A673 (cell line): ENCODE results near the gene ABHD6. TPM values are rescaled to one million over a fixed set of nuclear protein-coding genes. Genes with fewer than 3 reads are reported as not detected.

Experiments
- BruUV-seq: library from RNA; stranded (reverse); fragments of 400-500 nt; replicated peaks from 2 replicates; lab custom pipeline; 2021; lab: Mats Ljungman, UMichigan
- CTCF ChIA-PET: fragments of 300-600 bp; sonication (Branson Sonifier 250); formaldehyde crosslinking; loops from one replicate; lab custom pipeline; 2022; ENCODE audit warnings: antibody characterized with exemption; lab: Charles Lee
- POLR2A ChIA-PET: fragments of 300-600 bp; sonication (Branson Sonifier 250); formaldehyde crosslinking; loops from one replicate; lab custom pipeline; 2022; ENCODE audit warnings: antibody characterized with exemption; ENCODE audit not compliant: low non-redundant PET; lab: Charles Lee
- DNase-seq: peaks from one replicate; pipeline ENCODE4 v3.0.0-alpha.2; 2015; ENCODE audit warnings: low spot score
- H3K27ac ChIP-seq: fragments of 200-600 bp; sonication (generic); 2 replicates; pipeline ENCODE4 v1.5.1; 2016; ENCODE audit warnings: mixed run types, low read depth, mild to moderate bottlenecking, mixed read lengths, antibody characterized with exemption, low read length; ENCODE audit not compliant: poor library complexity, severe bottlenecking
- H3K27me3 ChIP-seq: fragments of 200-600 bp; sonication (generic); replicated peaks from 2 replicates; pipeline ENCODE4 v1.6.1; 2017; ENCODE audit warnings: mixed run types, low read depth, mild to moderate bottlenecking, mixed read lengths, antibody characterized with exemption, low read length; ENCODE audit not compliant: insufficient read depth, poor library complexity
- H3K36me3 ChIP-seq: fragments of 200-600 bp; sonication (generic); 2 replicates; pipeline ENCODE4 v1.6.1; 2016; ENCODE audit warnings: mixed run types, mild to moderate bottlenecking, mixed read lengths, antibody characterized with exemption, low read length; ENCODE audit not compliant: insufficient read depth, poor library complexity, severe bottlenecking
- H3K4me1 ChIP-seq: fragments of 200-600 bp; sonication (generic); 2 replicates; pipeline ENCODE4 v1.6.1; 2017; ENCODE audit warnings: mixed run types, mild to moderate bottlenecking, mixed read lengths, antibody characterized with exemption, low read length; ENCODE audit not compliant: insufficient read depth, poor library complexity, severe bottlenecking
- H3K4me3 ChIP-seq: fragments of 200-600 bp; sonication (generic); 2 replicates; pipeline ENCODE4 v1.5.1; 2016; ENCODE audit warnings: low read depth, mixed run types, mild to moderate bottlenecking, mixed read lengths, low read length; ENCODE audit not compliant: poor library complexity, severe bottlenecking
- H3K9me3 ChIP-seq: fragments of 200-600 bp; sonication (generic); 2 replicates; pipeline ENCODE4 v1.6.1; 2016; ENCODE audit warnings: mixed run types, low read depth, mild to moderate bottlenecking, mixed read lengths, antibody characterized with exemption, low read length; ENCODE audit not compliant: poor library complexity, severe bottlenecking
- EZH2 ChIP-seq: fragments of 200-600 bp; sonication (generic); IDR thresholded peaks from 2 replicates; pipeline ENCODE4 v1.6.1; 2017; ENCODE audit warnings: borderline replicate concordance, low read depth, mild to moderate bottlenecking, mixed read lengths, antibody characterized with exemption, low read length; ENCODE audit not compliant: poor library complexity, severe bottlenecking
- intact Hi-C: fragments of 100-400 bp; cut with micrococcal nuclease; formaldehyde crosslinking; loops from one replicate; pipeline ENCODE4 v1.10.0; 2022; ENCODE audit not compliant: unreplicated experiment
- total RNA-seq: library from RNA; stranded (reverse); gene quantifications from 2 replicates; pipeline ENCODE4 v1.2.3, GENCODE V29; 2021
- TF ChIP-seq, protein P1 (sequence below): fragments of 300-800, 200-600 bp; sonication (generic); conservative IDR thresholded peaks from 2 replicates; pipeline ENCODE4 v1.5.1; 2017; ENCODE audit warnings: low read depth, mild to moderate bottlenecking, antibody characterized with exemption, low read length, moderate library complexity, mixed read lengths

Gene ABHD6
- total RNA-seq, 1 experiment from 2014 or later = 155 TPM

DNA sequence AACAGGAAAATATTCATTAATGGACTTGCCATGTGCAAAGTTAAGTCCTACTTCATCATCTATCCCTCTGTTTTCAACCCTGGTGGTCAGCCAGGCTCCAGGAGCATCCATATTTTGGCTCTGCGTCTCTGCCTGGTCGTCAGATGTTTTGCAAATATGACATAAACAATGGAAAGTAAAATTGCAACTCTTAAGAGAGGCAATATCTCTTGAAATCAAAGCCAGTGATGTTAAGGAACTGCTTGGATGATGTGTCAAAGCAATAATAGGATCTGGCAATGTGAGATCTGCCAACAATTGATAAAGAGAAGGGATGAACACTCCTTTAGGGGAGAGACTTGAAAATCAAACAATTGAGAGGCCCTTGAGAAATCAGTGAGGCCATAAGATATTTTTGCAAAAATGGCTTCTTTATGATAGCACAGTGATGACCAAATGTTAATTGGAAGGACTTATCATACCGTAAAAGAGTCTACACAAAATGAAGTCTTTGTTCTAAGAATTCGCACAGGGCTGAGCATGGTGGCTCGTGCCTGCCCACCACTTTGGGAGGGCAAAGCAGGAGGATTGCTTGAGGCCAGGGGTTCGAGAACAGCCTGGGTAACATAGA lies 6.5 kb downstream of the ABHD6 start:
- Histone ChIP-seq H3K4me1 (peaks cover 29% of the 10 kb centered on the region), H3K9me3 (no peaks in the 10 kb centered on the region), H3K27me3 (no peaks in the 10 kb centered on the region), H3K27ac (peak overlapping the region; percentile 61), H3K4me3 (peak overlapping the region; percentile 28), H3K36me3 (peaks cover 39% of the 10 kb centered on the region)
- TF ChIP-seq, protein P1, sequence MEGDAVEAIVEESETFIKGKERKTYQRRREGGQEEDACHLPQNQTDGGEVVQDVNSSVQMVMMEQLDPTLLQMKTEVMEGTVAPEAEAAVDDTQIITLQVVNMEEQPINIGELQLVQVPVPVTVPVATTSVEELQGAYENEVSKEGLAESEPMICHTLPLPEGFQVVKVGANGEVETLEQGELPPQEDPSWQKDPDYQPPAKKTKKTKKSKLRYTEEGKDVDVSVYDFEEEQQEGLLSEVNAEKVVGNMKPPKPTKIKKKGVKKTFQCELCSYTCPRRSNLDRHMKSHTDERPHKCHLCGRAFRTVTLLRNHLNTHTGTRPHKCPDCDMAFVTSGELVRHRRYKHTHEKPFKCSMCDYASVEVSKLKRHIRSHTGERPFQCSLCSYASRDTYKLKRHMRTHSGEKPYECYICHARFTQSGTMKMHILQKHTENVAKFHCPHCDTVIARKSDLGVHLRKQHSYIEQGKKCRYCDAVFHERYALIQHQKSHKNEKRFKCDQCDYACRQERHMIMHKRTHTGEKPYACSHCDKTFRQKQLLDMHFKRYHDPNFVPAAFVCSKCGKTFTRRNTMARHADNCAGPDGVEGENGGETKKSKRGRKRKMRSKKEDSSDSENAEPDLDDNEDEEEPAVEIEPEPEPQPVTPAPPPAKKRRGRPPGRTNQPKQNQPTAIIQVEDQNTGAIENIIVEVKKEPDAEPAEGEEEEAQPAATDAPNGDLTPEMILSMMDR = no peak
- TF ChIP-seq EZH2 = no peak
- intact Hi-C loops = no loop called here
- no peak for DNase-seq
- BruUV-seq = no TSS peak
- ChIA-PET POLR2A (no interaction called here), CTCF (no interaction called here)

GRCh38 chr3:58246148-58247047 lies 8.8 kb downstream of the ABHD6 start:
- no TSS peak for BruUV-seq
- ChIA-PET POLR2A (no interaction called here), CTCF (no interaction called here)
- Histone ChIP-seq H3K27ac (peak overlapping the region; percentile 69), H3K27me3 (no peaks in the 10 kb centered on the region), H3K9me3 (no peaks in the 10 kb centered on the region), H3K4me1 (peaks cover 51% of the 10 kb centered on the region), H3K4me3 (peak overlapping the region; percentile 10), H3K36me3 (peaks cover 34% of the 10 kb centered on the region)
- intact Hi-C loops = no loop called here
- TF ChIP-seq EZH2 = no peak
- TF ChIP-seq, protein P1 = no peak
- DNase-seq = no peak

DNA sequence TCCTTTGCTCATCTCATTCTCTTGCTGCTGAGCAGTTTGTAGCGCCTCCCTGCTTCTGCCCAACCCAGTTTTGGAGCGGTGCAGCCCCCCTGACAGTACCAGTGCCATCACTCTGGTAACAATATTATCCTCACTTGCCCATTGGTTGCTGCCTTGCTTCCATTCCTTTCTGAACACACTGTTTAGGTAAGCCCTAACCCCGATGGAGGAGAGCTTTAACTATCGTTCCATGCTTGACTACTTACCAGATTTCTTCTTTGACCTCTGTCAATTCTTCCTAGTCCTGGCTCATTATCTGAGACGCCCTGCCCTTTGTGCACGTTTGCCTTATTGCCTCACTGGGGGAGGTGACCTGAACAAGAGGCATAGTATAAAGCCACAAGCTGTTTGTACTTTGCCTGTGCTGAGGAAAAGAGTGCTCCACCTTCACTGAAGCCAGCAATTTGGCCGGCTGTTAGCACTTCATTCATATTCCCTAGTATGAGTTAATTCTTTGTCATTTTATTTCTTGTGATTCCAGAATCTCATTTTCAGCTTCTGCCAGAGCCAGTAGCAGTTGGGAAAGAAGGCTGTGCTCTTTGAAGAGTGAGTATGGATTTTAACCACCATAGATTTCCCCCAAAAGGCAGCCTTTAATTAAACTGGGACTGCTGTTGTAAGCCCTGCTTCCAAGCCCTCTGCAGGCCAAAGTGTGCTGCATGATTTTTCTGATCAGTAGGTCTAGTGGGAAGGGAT lies 11.9 kb downstream of the ABHD6 start:
- POLR2A ChIA-PET = no interaction called here
- no TSS peak for BruUV-seq

More for the DNA sequence above, 11.9 kb downstream of the ABHD6 start:
- no peaks in the 10 kb centered on the region for H3K9me3 ChIP-seq
- H3K27me3 ChIP-seq = no peaks in the 10 kb centered on the region
- H3K4me3 ChIP-seq = peak overlapping the region; percentile 27
- peak overlapping the region; percentile 90 for H3K27ac ChIP-seq
- H3K36me3 ChIP-seq = peaks cover 42% of the 10 kb centered on the region
- H3K4me1 ChIP-seq = peaks cover 71% of the 10 kb centered on the region
- CTCF ChIA-PET = no interaction called here
- intact Hi-C loops = no loop called here
- DNase-seq = no peak
- TF ChIP-seq EZH2 = no peak
- TF ChIP-seq, protein P1 = peak; percentile 30; the same call in 1 of the 2 replicates
